C4-2B (cell line): ENCODE data around the gene CD47.

Experiments used
- CTCF ChIP-seq: fragments of 450-650 bp; conservative IDR thresholded peaks from 2 replicates; pipeline ENCODE4 v1.5.1; 2017; ENCODE audit warnings: mild to moderate bottlenecking
- ZFX ChIP-seq: fragments of 450-650 bp; IDR thresholded peaks from 2 replicates; pipeline ENCODE4 v1.6.1; 2017

- TF ChIP-seq CTCF (no peak), ZFX (no peak)
These were observed 28.8 kb downstream of the CD47 start for GRCh38 chr3:108062051-108062450.
